Endothelial cell of umbilical vein (primary cell): ENCODE data around the gene PPM1H. TPM values are rescaled to one million over a fixed set of nuclear protein-coding genes. Genes with fewer than 3 reads are reported as not detected.

Experiments used
- BruUV-seq: library from RNA; stranded (reverse); fragments of 400-500 nt; replicated peaks from 2 replicates; lab custom pipeline; 2021; lab: Mats Ljungman, UMichigan
- CTCF ChIA-PET: fragments of 300-600, 350-600 bp; sonication (Branson Sonifier 250); formaldehyde crosslinking; loops from one replicate; lab custom pipeline; 2021; ENCODE audit warnings: antibody characterized with exemption, inconsistent platforms; lab: Charles Lee
- POLR2A ChIA-PET: fragments of 300-600, 350-600 bp; sonication (Branson Sonifier 250); formaldehyde crosslinking; loops from one replicate; lab custom pipeline; 2021; ENCODE audit warnings: antibody characterized with exemption, inconsistent platforms; lab: Charles Lee
- DNase-seq: peaks from one replicate; pipeline ENCODE4 v3.0.0-alpha.2; 2011; ENCODE audit warnings: low read depth, low spot score
- FAIRE-seq: peaks from 2 replicates; lab custom pipeline; 2011; peaks lifted over from hg19 to GRCh38; lab: Jason Lieb, UNC
- H2AFZ ChIP-seq: 2 replicates; pipeline ENCODE4 v1.6.0; 2012; ENCODE audit warnings: low read depth, low read length, control low read depth, inconsistent platforms
- H3K27ac ChIP-seq: 2 replicates; pipeline ENCODE4 v1.5.1; 2011; ENCODE audit warnings: low read depth, mild to moderate bottlenecking, control low read depth, low read length, moderate library complexity; ENCODE audit not compliant: insufficient read depth
- H3K27me3 ChIP-seq, 2 experiments: 2 replicates each; pipeline versions ENCODE4 v1.6.0 to v1.6.1; 2011; ENCODE audit warnings: low read length in 2 of 2, mixed read lengths in 1 of 2; ENCODE audit not compliant: control insufficient read depth in 2 of 2, insufficient read depth in 2 of 2
- H3K36me3 ChIP-seq, 2 experiments: 2 replicates in 1 of 2; 3 replicates in 1 of 2; pipeline ENCODE4 v1.5.1; 2011; ENCODE audit warnings: low read length in 2 of 2, mild to moderate bottlenecking in 1 of 2, moderate library complexity in 1 of 2; ENCODE audit not compliant: control insufficient read depth in 2 of 2, insufficient read depth in 2 of 2; ENCODE audit errors: extremely low read depth in 1 of 2
- H3K4me1 ChIP-seq: 3 replicates; pipeline ENCODE4 v1.5.1; 2011; ENCODE audit warnings: mild to moderate bottlenecking, low read length; ENCODE audit not compliant: control insufficient read depth, insufficient read depth; ENCODE audit errors: extremely low read depth
- H3K4me2 ChIP-seq: 2 replicates; pipeline ENCODE4 v1.6.1; 2011; ENCODE audit warnings: low read length, control low read depth, mixed read lengths; ENCODE audit not compliant: insufficient read depth
- H3K4me3 ChIP-seq, 3 experiments: fragments of 200-600 bp in 1 of 3; sonication (generic), shearing (Covaris generic) in 1 of 3; replicated peaks in 1 of 3; 2 replicates each; pipeline ENCODE4 v1.5.1; 2011 to 2016; ENCODE audit warnings: control low read depth in 3 of 3, low read length in 3 of 3, mild to moderate bottlenecking in 2 of 3, inconsistent platforms in 1 of 3, low read depth in 1 of 3, moderate library complexity in 1 of 3; ENCODE audit not compliant: insufficient read depth in 1 of 3
- H3K79me2 ChIP-seq: 2 replicates; pipeline ENCODE4 v1.6.0; 2012; ENCODE audit warnings: low read length, inconsistent platforms; ENCODE audit not compliant: control insufficient read depth, insufficient read depth
- H3K9ac ChIP-seq: replicated peaks from 2 replicates; pipeline ENCODE3; 2011; ENCODE audit warnings: low read length, control low read depth; ENCODE audit not compliant: insufficient read depth; ENCODE audit errors: extremely low read depth
- H3K9me1 ChIP-seq: replicated peaks from 3 replicates; pipeline ENCODE4 v1.6.0; 2011; ENCODE audit warnings: mild to moderate bottlenecking, low read length; ENCODE audit not compliant: control insufficient read depth, insufficient read depth; ENCODE audit errors: extremely low read depth
- H3K9me3 ChIP-seq: replicated peaks from 2 replicates; pipeline ENCODE4 v1.5.1; 2012; ENCODE audit warnings: low read length, inconsistent platforms; ENCODE audit not compliant: control insufficient read depth, insufficient read depth
- H4K20me1 ChIP-seq: replicated peaks from 2 replicates; pipeline ENCODE3; 2011; ENCODE audit warnings: mild to moderate bottlenecking, low read length; ENCODE audit not compliant: control insufficient read depth, insufficient read depth; ENCODE audit errors: extremely low read depth
- CTCF ChIP-seq, 2 donors: IDR thresholded peaks; 1 replicate in 1 of 2; 2 replicates in 1 of 2; pipeline ENCODE4 v1.5.1; 2011; ENCODE audit warnings: low read length in 2 of 2, mild to moderate bottlenecking in 2 of 2, moderate library complexity in 2 of 2, control low read depth in 1 of 2, inconsistent platforms in 1 of 2, low read depth in 1 of 2; ENCODE audit not compliant: insufficient read depth in 1 of 2; ENCODE audit errors: extremely low read depth in 1 of 2
- EZH2 ChIP-seq: IDR thresholded peaks from 2 replicates; pipeline ENCODE4 v1.6.1; 2012; ENCODE audit warnings: borderline replicate concordance, low read depth, mild to moderate bottlenecking, moderate library complexity, low read length, inconsistent platforms; ENCODE audit not compliant: severe bottlenecking
- FOS ChIP-seq: IDR thresholded peaks from 2 replicates; pipeline ENCODE4 v1.6.1; 2011; ENCODE audit warnings: mild to moderate bottlenecking, low read length, moderate library complexity, borderline replicate concordance; ENCODE audit not compliant: insufficient read depth
- GATA2 ChIP-seq: IDR thresholded peaks from 2 replicates; pipeline ENCODE4 v1.7.0; 2011; ENCODE audit warnings: low read depth, mild to moderate bottlenecking, moderate library complexity, mixed read lengths, low read length; ENCODE audit not compliant: insufficient read length, insufficient read depth
- JUN ChIP-seq: IDR thresholded peaks from 2 replicates; pipeline ENCODE4 v1.6.1; 2011; ENCODE audit warnings: borderline replicate concordance, low read depth; ENCODE audit not compliant: insufficient read length, insufficient read depth
- MYC ChIP-seq: IDR thresholded peaks from one replicate; pipeline ENCODE4 v1.6.1; 2011; ENCODE audit warnings: mild to moderate bottlenecking, low read depth, low read length
- POLR2A ChIP-seq: IDR thresholded peaks from 2 replicates; pipeline ENCODE4 v1.6.1; 2012; ENCODE audit warnings: low read depth, mild to moderate bottlenecking, control low read depth, low read length
- POLR2AphosphoS5 ChIP-seq: IDR thresholded peaks from 2 replicates; pipeline ENCODE4 v1.6.1; 2012; ENCODE audit warnings: low read depth, mild to moderate bottlenecking, control low read depth, low read length, moderate library complexity; ENCODE audit not compliant: insufficient read depth
- dilution Hi-C: fragments of 300-500 bp; cut with MboI; formaldehyde crosslinking; loops from one replicate; pipeline ENCODE4 v1.15.0; 2019; ENCODE audit warnings: low sequenced_read_pairs; ENCODE audit not compliant: extremely low pct_ligation_motif_present
- intact Hi-C: fragments of 100-400 bp; cut with micrococcal nuclease; formaldehyde crosslinking; loops from one replicate; pipeline ENCODE4 v1.10.0; 2022
- polyA plus RNA-seq, 4 experiments: library from polyadenylated mRNA; depleted of rRNA in 3 of 4; stranded (reverse) in 3 of 4; unstranded in 1 of 4; fragments of >200 nt; gene quantifications; 2 replicates each; pipeline versions ENCODE4 v1.2.1 to v1.2.3, GENCODE V29; 2011 to 2012; ENCODE audit warnings: missing spikeins in 1 of 4
- total RNA-seq: library from RNA; stranded (reverse); gene quantifications from 2 replicates; pipeline ENCODE4 v1.2.3, GENCODE V29; 2021
- TF ChIP-seq, protein P1 (sequence below): IDR thresholded peaks from 2 replicates; pipeline ENCODE4 v1.6.1; 2011; ENCODE audit not compliant: insufficient read depth, insufficient read length

PPM1H gene
- total and polyA plus RNA-seq, 2 donors (not counting 3 experiments of a cell fraction or from before 2014, with no cell fraction given), result 1.0 to 7.2 TPM

GRCh38 chr12:62914443-62915203, 20.3 kb downstream of the PPM1H start:
- ChIA-PET CTCF (no interaction called here), POLR2A (no interaction called here)
- no peak for DNase-seq
- H3K27ac ChIP-seq, result no peak overlapping the region
- intact Hi-C loops, result loop anchor here (1.0 kb wide), 1 partner anchor 21 kb away; the partner anchor contains the start of gene PPM1H
- H3K79me2 ChIP-seq, result no peaks in the 10 kb centered on the region
- H3K9me1 ChIP-seq, result no peaks in the 10 kb centered on the region
- peaks cover 0 to 18% of the 10 kb centered on the region in 2 experiments for H3K27me3 ChIP-seq
- BruUV-seq, result no TSS peak
- no peak overlapping the region for H3K9ac ChIP-seq
- no peaks in the 10 kb centered on the region for H3K9me3 ChIP-seq
- FAIRE-seq, result no peak
- H3K4me1 ChIP-seq, result peaks cover 2% of the 10 kb centered on the region
- no peaks in the 10 kb centered on the region for H4K20me1 ChIP-seq
- H2AFZ ChIP-seq, result no peak overlapping the region
- no peak overlapping the region for H3K4me2 ChIP-seq
- no peak overlapping the region for H3K4me3 ChIP-seq
- H3K36me3 ChIP-seq, result no peaks in the 10 kb centered on the region
- TF ChIP-seq CTCF (IDR thresholded peaks at IDR 0.05; ENCODE audit: extremely low read depth in 1 of 2, insufficient read depth in 1 of 2, low read depth in 1 of 2, low read length in 2 of 2) (no peak), GATA2 (no peak), POLR2A (no peak)
- dilution Hi-C loops, result no loop called here

GRCh38 chr12:62913380-62913779, 21.6 kb downstream of the PPM1H start:
- Histone ChIP-seq H3K9me3 (no peaks in the 10 kb centered on the region), H2AFZ (no peak overlapping the region), H3K4me3 (no peak overlapping the region), H3K9ac (no peak overlapping the region), H3K27me3 (peaks cover 3 to 18% of the 10 kb centered on the region in 2 experiments), H3K4me2 (no peak overlapping the region), H3K27ac (no peak overlapping the region), H3K79me2 (no peaks in the 10 kb centered on the region), H4K20me1 (no peaks in the 10 kb centered on the region), H3K9me1 (no peaks in the 10 kb centered on the region), H3K36me3 (no peaks in the 10 kb centered on the region), H3K4me1 (no peaks in the 10 kb centered on the region)
- DNase-seq (no peak), FAIRE-seq (no peak)
- intact Hi-C loops, result no loop called here
- CTCF ChIA-PET, result no interaction called here
- dilution Hi-C loops, result no loop called here
- BruUV-seq, result no TSS peak
- POLR2A ChIA-PET, result no interaction called here
- TF ChIP-seq JUN (no peak), FOS (no peak), POLR2AphosphoS5 (no peak), MYC (no peak), POLR2A (no peak), EZH2 (no peak), CTCF (IDR thresholded peaks at IDR 0.05; ENCODE audit: extremely low read depth in 1 of 2, insufficient read depth in 1 of 2, low read depth in 1 of 2, low read length in 2 of 2) (no peak), GATA2 (no peak)
- TF ChIP-seq, protein P1, sequence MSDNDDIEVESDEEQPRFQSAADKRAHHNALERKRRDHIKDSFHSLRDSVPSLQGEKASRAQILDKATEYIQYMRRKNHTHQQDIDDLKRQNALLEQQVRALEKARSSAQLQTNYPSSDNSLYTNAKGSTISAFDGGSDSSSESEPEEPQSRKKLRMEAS, result no peak
